ENCODE data around the gene PTGDS. TPM values are rescaled to one million over a fixed set of nuclear protein-coding genes. Genes with fewer than 3 reads are reported as not detected.

PTGDS gene
- total and polyA plus RNA-seq, 9 of the 15 experiments (the other 6 are each of a cell fraction or from before 2014, with no cell fraction given) = 0.46 to 7.1 (median 2.0) TPM

- TF ChIP-seq MBD1 (CRISPR knock-in tag; IDR thresholded peaks at IDR 0.05) (no peak), ZNF551 (CRISPR knock-in tag; IDR thresholded peaks at IDR 0.05) (no peak), MBD2 (IDR thresholded peaks at IDR 0.05; ENCODE audit: borderline replicate concordance, low read depth) (peak; percentile 80; the same call in 1 of the 2 replicates), SIN3A (IDR thresholded peaks at IDR 0.05; ENCODE audit: borderline replicate concordance in 2 of 2, control insufficient read depth in 1 of 2, low read depth in 2 of 2, low read length in 2 of 2) (0 out of 4 replicates have a peak, but pooled peaks of 1 of the 2 experiments have one; percentile 8), ZNF318 (IDR thresholded peaks at IDR 0.05; ENCODE audit: borderline replicate concordance in 1 of 2, low read depth in 1 of 2) (no peak), RBM34 (IDR thresholded peaks at IDR 0.05; ENCODE audit: borderline replicate concordance, insufficient read depth, low read length) (no peak), CEBPZ (IDR thresholded peaks at IDR 0.05; ENCODE audit: borderline replicate concordance, low read depth, low read length) (no peak)
- TF ChIP-seq, protein P1, sequence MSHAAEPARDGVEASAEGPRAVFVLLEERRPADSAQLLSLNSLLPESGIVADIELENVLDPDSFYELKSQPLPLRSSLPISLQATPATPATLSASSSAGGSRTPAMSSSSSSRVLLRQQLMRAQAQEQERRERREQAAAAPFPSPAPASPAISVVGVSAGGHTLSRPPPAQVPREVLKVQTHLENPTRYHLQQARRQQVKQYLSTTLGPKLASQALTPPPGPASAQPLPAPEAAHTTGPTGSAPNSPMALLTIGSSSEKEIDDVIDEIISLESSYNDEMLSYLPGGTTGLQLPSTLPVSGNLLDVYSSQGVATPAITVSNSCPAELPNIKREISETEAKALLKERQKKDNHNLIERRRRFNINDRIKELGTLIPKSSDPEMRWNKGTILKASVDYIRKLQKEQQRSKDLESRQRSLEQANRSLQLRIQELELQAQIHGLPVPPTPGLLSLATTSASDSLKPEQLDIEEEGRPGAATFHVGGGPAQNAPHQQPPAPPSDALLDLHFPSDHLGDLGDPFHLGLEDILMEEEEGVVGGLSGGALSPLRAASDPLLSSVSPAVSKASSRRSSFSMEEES (CRISPR knock-in tag; IDR thresholded peaks at IDR 0.05) = peak; percentile 99
Observed at GRCh38 chr9:136949817-136950655, 27.3 kb upstream of the PTGDS start (continued).
